ENCODE results near the gene MBP. TPM values are rescaled to one million over a fixed set of nuclear protein-coding genes. Genes with fewer than 3 reads are reported as not detected.
A peak's percentile ranks its signal among the peaks of the same experiment; 100 is the strongest.

The MBP gene
- total RNA-seq, 1 experiment from 2014 or later, result 88.8 TPM

GRCh38 chr18:77111951-77112746 lies 20.4 kb downstream of the MBP start:
- intact Hi-C loops (cut with micrococcal nuclease; ENCODE audit: unreplicated experiment), result loop anchor here (5.0 kb wide), 1 partner anchor 100 kb away; no protein-coding TSS in a partner anchor
- H3K4me1 ChIP-seq (ENCODE audit: control insufficient read depth, insufficient read depth, low read length), result peaks cover 98% of the 10 kb centered on the region
- no peaks in the 10 kb centered on the region for H3K9me3 ChIP-seq (ENCODE audit: control insufficient read depth, insufficient read depth, low read depth, low read length)

GRCh38 chr18:77111449-77111848 lies 21.1 kb downstream of the MBP start:
- ATAC-seq (peak; percentile 40), DNase-seq (ENCODE audit: low read depth, low spot score) (no peak)
- ChIA-PET POLR2A (interaction anchor here (1.6 kb wide), 1 partner anchor 10 kb away, joined by 6 read pairs; no protein-coding TSS in a partner anchor), CTCF (no interaction called here)
- H3K4me1 ChIP-seq (ENCODE audit: control insufficient read depth, insufficient read depth, low read length), result peaks cover 99% of the 10 kb centered on the region
- H3K27me3 ChIP-seq (ENCODE audit: control insufficient read depth, insufficient read depth, low read length), result no peaks in the 10 kb centered on the region
- H3K36me3 ChIP-seq (ENCODE audit: control insufficient read depth, insufficient read depth, low read length), result no peaks in the 10 kb centered on the region
- no peaks in the 10 kb centered on the region for H3K9me3 ChIP-seq (ENCODE audit: control insufficient read depth, insufficient read depth, low read depth, low read length)
- intact Hi-C loops (cut with micrococcal nuclease; ENCODE audit: unreplicated experiment), result loop anchor here (5.0 kb wide), 1 partner anchor 101 kb away; no protein-coding TSS in a partner anchor
- in situ Hi-C loops (cut with HindIII; ENCODE audit: low pct_unique_long_range_greater_than_20kb, low sequenced_read_pairs), result no loop called here
- no TSS peak for BruUV-seq (replicated peaks)
- H3K27ac ChIP-seq (ENCODE audit: low read length), result peak overlapping the region; percentile 94
- H3K4me3 ChIP-seq (ENCODE audit: low read depth in 2 of 2, low read length in 2 of 2), result no peak overlapping the region
- TF ChIP-seq CTCF (IDR thresholded peaks at IDR 0.05) (no peak), POLR2AphosphoS5 (IDR thresholded peaks at IDR 0.05; ENCODE audit: low read depth, low read length) (no peak; the same call in 1 of the 2 replicates), TCF7L2 (IDR thresholded peaks at IDR 0.05; ENCODE audit: low read depth, low read length) (no peak), SIN3A (IDR thresholded peaks at IDR 0.05; ENCODE audit: borderline replicate concordance, insufficient read depth, low read depth, low read length) (no peak)

More at GRCh38 chr18:77111951-77112746, 20.4 kb downstream of the MBP start:
- Histone ChIP-seq H3K4me3 (ENCODE audit: low read depth in 2 of 2, low read length in 2 of 2) (no peak overlapping the region), H3K27me3 (ENCODE audit: control insufficient read depth, insufficient read depth, low read length) (no peaks in the 10 kb centered on the region), H3K27ac (ENCODE audit: low read length) (peak overlapping the region; percentile 94), H3K36me3 (ENCODE audit: control insufficient read depth, insufficient read depth, low read length) (no peaks in the 10 kb centered on the region)
- ChIA-PET CTCF (no interaction called here), POLR2A (interaction anchor here (0.6 to 1.6 kb wide), 3 partner anchors 9 to 19 kb away, joined by 3 to 8 read pairs (median 6); no protein-coding TSS in a partner anchor)
- DNase-seq (ENCODE audit: low read depth, low spot score), result no peak
- TF ChIP-seq POLR2AphosphoS5 (IDR thresholded peaks at IDR 0.05; ENCODE audit: low read depth, low read length) (no peak; the same call in 1 of the 2 replicates), SIN3A (IDR thresholded peaks at IDR 0.05; ENCODE audit: borderline replicate concordance, insufficient read depth, low read depth, low read length) (no peak), CTCF (IDR thresholded peaks at IDR 0.05) (no peak), TCF7L2 (IDR thresholded peaks at IDR 0.05; ENCODE audit: low read depth, low read length) (no peak), REST (IDR thresholded peaks at IDR 0.05; ENCODE audit: insufficient read depth in 1 of 2, low read depth in 2 of 2, low read length in 1 of 2) (no peak)
- no TSS peak for BruUV-seq (replicated peaks)
- no peak for ATAC-seq
- in situ Hi-C loops (cut with HindIII; ENCODE audit: low pct_unique_long_range_greater_than_20kb, low sequenced_read_pairs), result no loop called here
